GM18507 (cell line): ENCODE results near the gene HMCN1.

Experiments
- DNase-seq: peaks from one replicate; pipeline ENCODE4 v3.0.0; 2011; ENCODE audit warnings: low read depth; ENCODE audit not compliant: insufficient read length; ENCODE audit errors: extremely low spot score
- FAIRE-seq: peaks from 2 replicates; lab custom pipeline; 2011; peaks lifted over from hg19 to GRCh38; lab: Jason Lieb, UNC

The HMCN1 gene

GRCh38 chr1:186236921-186237320 is 502.7 kb downstream of the HMCN1 start:
- FAIRE-seq = no peak
- DNase-seq = no peak

GRCh38 chr1:186239171-186239570 is 505.0 kb downstream of the HMCN1 start:
- DNase-seq (no peak), FAIRE-seq (no peak)

GRCh38 chr1:186240436-186240835 is 506.2 kb downstream of the HMCN1 start:
- DNase-seq (no peak), FAIRE-seq (no peak)
